ENCODE data around the gene IFRD2. TPM values are rescaled to one million over a fixed set of nuclear protein-coding genes. Genes with fewer than 3 reads are reported as not detected.

IFRD2 gene
- total and polyA plus RNA-seq, 2 of the 13 experiments (the other 11 are each of a cell fraction or from before 2014, with no cell fraction given), result 32.8 to 96.1 TPM

DNA sequence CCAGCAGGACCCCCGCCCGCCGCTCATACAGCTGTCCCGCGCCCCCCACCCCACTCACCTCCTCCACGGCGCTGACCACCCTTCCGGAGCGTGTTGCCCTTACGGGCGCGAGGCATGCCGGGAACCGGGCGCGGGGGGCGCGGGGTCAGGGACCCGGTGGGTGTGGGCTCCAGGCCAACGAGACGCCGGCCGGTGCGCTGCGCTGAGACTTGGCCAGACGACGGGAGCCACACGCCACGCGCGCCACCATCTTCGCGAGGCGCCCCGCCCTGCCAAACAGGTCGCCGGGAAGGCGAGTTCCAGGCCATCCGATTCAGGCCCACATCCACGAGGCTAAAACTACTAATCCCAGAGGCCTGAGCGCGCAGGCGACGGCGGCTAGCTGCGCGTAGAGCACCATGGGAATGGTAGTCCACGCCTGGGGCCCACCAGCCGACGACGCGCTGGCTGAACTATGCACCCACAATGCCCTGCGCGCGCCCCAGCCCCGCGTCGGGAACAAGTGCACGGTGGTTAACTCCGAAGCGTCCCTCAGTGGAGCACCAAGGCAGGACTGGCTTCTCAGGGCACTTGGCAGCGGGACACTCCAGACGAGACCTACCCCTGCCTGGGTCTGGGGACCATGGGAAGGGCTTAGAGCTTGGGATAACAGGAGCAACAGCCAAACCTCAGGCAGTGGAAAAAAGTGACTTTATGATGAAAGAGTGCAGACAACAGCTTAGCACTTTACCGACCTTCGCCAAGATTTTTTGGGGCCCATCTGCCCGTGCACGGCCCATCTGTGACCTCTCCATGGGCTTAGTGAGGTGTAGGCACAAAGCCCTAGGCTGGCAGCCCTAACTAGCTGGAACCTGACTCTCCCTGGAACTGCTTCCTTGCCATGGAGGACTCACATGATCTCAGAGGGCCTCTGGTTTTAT is at the start of gene IFRD2 (continued):
- TF ChIP-seq NCOA5 (CRISPR knock-in tag; IDR thresholded peaks at IDR 0.05) (no peak), PITX1 (CRISPR knock-in tag; IDR thresholded peaks at IDR 0.05) (peak; percentile 62), RFX3 (CRISPR knock-in tag; IDR thresholded peaks at IDR 0.05) (no peak), ZBTB42 (CRISPR knock-in tag; IDR thresholded peaks at IDR 0.05) (no peak), U2AF1 (optimal IDR thresholded peaks at IDR 0.05; ENCODE audit: low read depth, low read length) (no peak), ZSCAN25 (CRISPR knock-in tag; IDR thresholded peaks at IDR 0.05) (no peak), ZNF44 (CRISPR knock-in tag; IDR thresholded peaks at IDR 0.05) (0 out of 2 replicates have a peak, but pooled peaks have one; percentile 34), SATB2 (CRISPR knock-in tag; IDR thresholded peaks at IDR 0.05) (no peak), TOE1 (CRISPR knock-in tag; IDR thresholded peaks at IDR 0.05) (no peak), EED (CRISPR knock-in tag; IDR thresholded peaks at IDR 0.05) (peak; percentile 29; the same call in 1 of the 2 replicates), CENPT (CRISPR knock-in tag; IDR thresholded peaks at IDR 0.05; ENCODE audit: low read depth) (no peak), IRF2 (CRISPR knock-in tag; IDR thresholded peaks at IDR 0.05) (peak; percentile 98), ZNF484 (CRISPR knock-in tag; IDR thresholded peaks at IDR 0.05; ENCODE audit: borderline replicate concordance, low read depth) (no peak), NR3C1 (CRISPR knock-in tag; IDR thresholded peaks at IDR 0.05) (no peak)
- TF ChIP-seq, protein P1, sequence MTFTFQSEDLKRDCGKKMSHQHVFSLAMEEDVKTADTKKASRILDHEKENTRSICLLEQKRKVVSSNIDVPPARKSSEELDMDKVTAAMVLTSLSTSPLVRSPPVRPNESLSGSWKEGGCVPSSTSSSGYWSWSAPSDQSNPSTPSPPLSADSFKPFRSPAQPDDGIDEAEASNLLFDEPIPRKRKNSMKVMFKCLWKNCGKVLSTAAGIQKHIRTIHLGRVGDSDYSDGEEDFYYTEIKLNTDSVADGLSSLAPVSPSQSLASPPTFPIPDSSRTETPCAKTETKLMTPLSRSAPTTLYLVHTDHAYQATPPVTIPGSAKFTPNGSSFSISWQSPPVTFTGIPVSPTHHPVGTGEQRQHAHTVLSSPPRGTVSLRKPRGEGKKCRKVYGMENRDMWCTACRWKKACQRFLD (CRISPR knock-in tag; IDR thresholded peaks at IDR 0.05; ENCODE audit: borderline replicate concordance), result peak; percentile 16; the same call in 1 of the 2 replicates
- TF ChIP-seq, protein P2, sequence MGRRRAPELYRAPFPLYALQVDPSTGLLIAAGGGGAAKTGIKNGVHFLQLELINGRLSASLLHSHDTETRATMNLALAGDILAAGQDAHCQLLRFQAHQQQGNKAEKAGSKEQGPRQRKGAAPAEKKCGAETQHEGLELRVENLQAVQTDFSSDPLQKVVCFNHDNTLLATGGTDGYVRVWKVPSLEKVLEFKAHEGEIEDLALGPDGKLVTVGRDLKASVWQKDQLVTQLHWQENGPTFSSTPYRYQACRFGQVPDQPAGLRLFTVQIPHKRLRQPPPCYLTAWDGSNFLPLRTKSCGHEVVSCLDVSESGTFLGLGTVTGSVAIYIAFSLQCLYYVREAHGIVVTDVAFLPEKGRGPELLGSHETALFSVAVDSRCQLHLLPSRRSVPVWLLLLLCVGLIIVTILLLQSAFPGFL (CRISPR knock-in tag; IDR thresholded peaks at IDR 0.05), result no peak
- TF ChIP-seq, protein P3, sequence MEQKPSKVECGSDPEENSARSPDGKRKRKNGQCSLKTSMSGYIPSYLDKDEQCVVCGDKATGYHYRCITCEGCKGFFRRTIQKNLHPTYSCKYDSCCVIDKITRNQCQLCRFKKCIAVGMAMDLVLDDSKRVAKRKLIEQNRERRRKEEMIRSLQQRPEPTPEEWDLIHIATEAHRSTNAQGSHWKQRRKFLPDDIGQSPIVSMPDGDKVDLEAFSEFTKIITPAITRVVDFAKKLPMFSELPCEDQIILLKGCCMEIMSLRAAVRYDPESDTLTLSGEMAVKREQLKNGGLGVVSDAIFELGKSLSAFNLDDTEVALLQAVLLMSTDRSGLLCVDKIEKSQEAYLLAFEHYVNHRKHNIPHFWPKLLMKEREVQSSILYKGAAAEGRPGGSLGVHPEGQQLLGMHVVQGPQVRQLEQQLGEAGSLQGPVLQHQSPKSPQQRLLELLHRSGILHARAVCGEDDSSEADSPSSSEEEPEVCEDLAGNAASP (CRISPR knock-in tag; IDR thresholded peaks at IDR 0.05; ENCODE audit: borderline replicate concordance), result 0 out of 2 replicates have a peak, but pooled peaks have one; percentile 25
- TF ChIP-seq, protein P4, sequence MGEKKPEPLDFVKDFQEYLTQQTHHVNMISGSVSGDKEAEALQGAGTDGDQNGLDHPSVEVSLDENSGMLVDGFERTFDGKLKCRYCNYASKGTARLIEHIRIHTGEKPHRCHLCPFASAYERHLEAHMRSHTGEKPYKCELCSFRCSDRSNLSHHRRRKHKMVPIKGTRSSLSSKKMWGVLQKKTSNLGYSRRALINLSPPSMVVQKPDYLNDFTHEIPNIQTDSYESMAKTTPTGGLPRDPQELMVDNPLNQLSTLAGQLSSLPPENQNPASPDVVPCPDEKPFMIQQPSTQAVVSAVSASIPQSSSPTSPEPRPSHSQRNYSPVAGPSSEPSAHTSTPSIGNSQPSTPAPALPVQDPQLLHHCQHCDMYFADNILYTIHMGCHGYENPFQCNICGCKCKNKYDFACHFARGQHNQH (CRISPR knock-in tag; IDR thresholded peaks at IDR 0.05), result peak; percentile 61
- TF ChIP-seq, protein P5, sequence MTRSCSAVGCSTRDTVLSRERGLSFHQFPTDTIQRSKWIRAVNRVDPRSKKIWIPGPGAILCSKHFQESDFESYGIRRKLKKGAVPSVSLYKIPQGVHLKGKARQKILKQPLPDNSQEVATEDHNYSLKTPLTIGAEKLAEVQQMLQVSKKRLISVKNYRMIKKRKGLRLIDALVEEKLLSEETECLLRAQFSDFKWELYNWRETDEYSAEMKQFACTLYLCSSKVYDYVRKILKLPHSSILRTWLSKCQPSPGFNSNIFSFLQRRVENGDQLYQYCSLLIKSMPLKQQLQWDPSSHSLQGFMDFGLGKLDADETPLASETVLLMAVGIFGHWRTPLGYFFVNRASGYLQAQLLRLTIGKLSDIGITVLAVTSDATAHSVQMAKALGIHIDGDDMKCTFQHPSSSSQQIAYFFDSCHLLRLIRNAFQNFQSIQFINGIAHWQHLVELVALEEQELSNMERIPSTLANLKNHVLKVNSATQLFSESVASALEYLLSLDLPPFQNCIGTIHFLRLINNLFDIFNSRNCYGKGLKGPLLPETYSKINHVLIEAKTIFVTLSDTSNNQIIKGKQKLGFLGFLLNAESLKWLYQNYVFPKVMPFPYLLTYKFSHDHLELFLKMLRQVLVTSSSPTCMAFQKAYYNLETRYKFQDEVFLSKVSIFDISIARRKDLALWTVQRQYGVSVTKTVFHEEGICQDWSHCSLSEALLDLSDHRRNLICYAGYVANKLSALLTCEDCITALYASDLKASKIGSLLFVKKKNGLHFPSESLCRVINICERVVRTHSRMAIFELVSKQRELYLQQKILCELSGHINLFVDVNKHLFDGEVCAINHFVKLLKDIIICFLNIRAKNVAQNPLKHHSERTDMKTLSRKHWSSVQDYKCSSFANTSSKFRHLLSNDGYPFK (CRISPR knock-in tag; IDR thresholded peaks at IDR 0.05; ENCODE audit: borderline replicate concordance), result peak; percentile 75

All from HepG2 (cell line).